Transverse colon (tissue), 4 donors: ENCODE results near the gene LRRC75B. TPM values are rescaled to one million over a fixed set of nuclear protein-coding genes. Genes with fewer than 3 reads are reported as not detected.
"Not testable (repeated sequence)": the region's sequence is repeated elsewhere in the genome, so short reads cannot be mapped to it uniquely, and the experiment has no call there.

ENCODE experiments used
- DNase-seq: peaks from one replicate; pipeline ENCODE4 v3.0.0-alpha.2; 2019
- H3K27ac ChIP-seq, 4 donors: fragments of 200-600 bp; sonication (generic); 2 replicates each; pipeline ENCODE4 v1.5.1; 2016 to 2018; ENCODE audit warnings: inconsistent platforms in 4 of 4
- H3K27me3 ChIP-seq: fragments of 200-600 bp; sonication (generic); 2 replicates; pipeline ENCODE4 v1.5.1; 2017; ENCODE audit warnings: inconsistent platforms
- H3K36me3 ChIP-seq, 4 donors: fragments of 200-600 bp; sonication (generic); 2 replicates each; pipeline ENCODE4 v1.5.1; 2017 to 2019; ENCODE audit warnings: inconsistent platforms in 4 of 4
- H3K4me1 ChIP-seq, 4 donors: fragments of 200-600 bp; sonication (generic); 2 replicates each; pipeline ENCODE4 v1.5.1; 2017 to 2020; ENCODE audit warnings: inconsistent platforms in 4 of 4
- H3K4me3 ChIP-seq, 4 donors: fragments of 200-600 bp; sonication (generic); 1 replicate in 1 of 4; 2 replicates in 3 of 4; pipeline versions ENCODE4 v1.5.1 to v1.6.1; 2017 to 2019; ENCODE audit warnings: inconsistent platforms in 4 of 4
- H3K9me3 ChIP-seq, 2 donors: fragments of 200-600 bp; sonication (generic); 2 replicates each; pipeline ENCODE4 v1.5.1; 2017 to 2019; ENCODE audit warnings: inconsistent platforms in 2 of 2
- EP300 ChIP-seq: sonication (generic); formaldehyde crosslinking; IDR thresholded peaks from one replicate; pipeline ENCODE4 v1.6.1; 2017; ENCODE audit warnings: antibody characterized with exemption, low read depth
- POLR2A ChIP-seq: fragments of 450-650 bp; IDR thresholded peaks from one replicate; pipeline ENCODE4 v1.6.1; 2016; ENCODE audit warnings: antibody characterized with exemption, mild to moderate bottlenecking, moderate library complexity
- POLR2AphosphoS5 ChIP-seq, 3 donors: sonication (generic); formaldehyde crosslinking; IDR thresholded peaks; one replicate each; pipeline ENCODE4 v1.6.1; 2016; ENCODE audit warnings: antibody characterized with exemption in 3 of 3
- WGBS, 2 donors: methylation state at CpG; one replicate each; pipeline ENCODE4 v1.1.5; 2018; ENCODE audit warnings: low coverage in 1 of 2; 5-methylcytosine and 5-hydroxymethylcytosine counted together
- in situ Hi-C, 4 donors: fragments of 200-750 bp; cut with MboI; loops; one replicate each; pipeline versions ENCODE4 v1.15.0 to v1.15.1; 2017; ENCODE audit warnings: low sequenced_read_pairs in 3 of 4, low pct_ligation_motif_present in 1 of 4, low pct_unique_long_range_greater_than_20kb in 1 of 4
- intact Hi-C: fragments of 100-400 bp; cut with DNase I; formaldehyde crosslinking; loops from one replicate; pipeline ENCODE4 v1.15.1; 2023; ENCODE audit warnings: low total_unique reads
- total RNA-seq, 4 donors: library from RNA; depleted of rRNA; stranded (reverse); fragments of >200 nt; gene quantifications; one replicate each; pipeline ENCODE4 v1.1.0, GENCODE V29; 2016
- TF ChIP-seq, protein P1 (sequence below), 5 experiments: fragments of 200-600 bp in 3 of 5; fragments of 450-650 bp in 2 of 5; sonication (generic) in 3 of 5; IDR thresholded peaks; 1 replicate in 2 of 5; 2 replicates in 3 of 5; pipeline ENCODE4 v1.5.1; 2016 to 2017; ENCODE audit warnings: antibody characterized with exemption in 5 of 5, inconsistent platforms in 3 of 5, mild to moderate bottlenecking in 2 of 5, moderate library complexity in 1 of 5

LRRC75B gene
- total RNA-seq, 4 donors from 2014 or later: 13.3 to 20.6 (median 16.6) TPM

DNA sequence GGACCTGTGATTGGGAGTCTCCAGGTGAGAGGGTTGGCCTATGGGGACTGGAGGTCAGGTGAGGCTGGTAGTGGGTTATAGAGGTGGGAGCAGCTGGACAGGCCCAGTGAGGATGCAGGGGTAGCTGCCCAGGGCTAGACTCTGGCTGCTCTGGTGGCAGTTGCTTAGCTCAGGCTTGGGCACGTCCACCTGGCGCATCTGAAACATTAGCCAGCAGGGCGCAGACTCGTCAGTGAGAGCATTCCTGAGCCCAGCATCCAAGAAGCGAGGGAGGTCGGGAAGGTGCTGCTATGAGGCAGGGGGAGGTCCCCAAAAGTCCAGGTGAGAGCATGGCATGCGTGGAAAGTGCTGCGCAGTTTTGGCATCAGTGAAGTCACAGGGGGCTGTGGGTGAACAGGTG lies 6.6 kb upstream of the LRRC75B start:
- H3K27ac ChIP-seq: no peak overlapping the region
- TF ChIP-seq POLR2AphosphoS5 (IDR thresholded peaks at IDR 0.05) (no peak), POLR2A (no peak), EP300 (no peak)
- TF ChIP-seq, protein P1, sequence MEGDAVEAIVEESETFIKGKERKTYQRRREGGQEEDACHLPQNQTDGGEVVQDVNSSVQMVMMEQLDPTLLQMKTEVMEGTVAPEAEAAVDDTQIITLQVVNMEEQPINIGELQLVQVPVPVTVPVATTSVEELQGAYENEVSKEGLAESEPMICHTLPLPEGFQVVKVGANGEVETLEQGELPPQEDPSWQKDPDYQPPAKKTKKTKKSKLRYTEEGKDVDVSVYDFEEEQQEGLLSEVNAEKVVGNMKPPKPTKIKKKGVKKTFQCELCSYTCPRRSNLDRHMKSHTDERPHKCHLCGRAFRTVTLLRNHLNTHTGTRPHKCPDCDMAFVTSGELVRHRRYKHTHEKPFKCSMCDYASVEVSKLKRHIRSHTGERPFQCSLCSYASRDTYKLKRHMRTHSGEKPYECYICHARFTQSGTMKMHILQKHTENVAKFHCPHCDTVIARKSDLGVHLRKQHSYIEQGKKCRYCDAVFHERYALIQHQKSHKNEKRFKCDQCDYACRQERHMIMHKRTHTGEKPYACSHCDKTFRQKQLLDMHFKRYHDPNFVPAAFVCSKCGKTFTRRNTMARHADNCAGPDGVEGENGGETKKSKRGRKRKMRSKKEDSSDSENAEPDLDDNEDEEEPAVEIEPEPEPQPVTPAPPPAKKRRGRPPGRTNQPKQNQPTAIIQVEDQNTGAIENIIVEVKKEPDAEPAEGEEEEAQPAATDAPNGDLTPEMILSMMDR (IDR thresholded peaks at IDR 0.05): no peak
- WGBS, 2 donors: 76% methylated on average over 8 of the region's 8 CpGs; no CpG with 5 or more reads in 1 of the 2 donors
- no peaks in the 10 kb centered on the region for H3K9me3 ChIP-seq
- H3K27me3 ChIP-seq: no peaks in the 10 kb centered on the region
- no peak for DNase-seq
- no peaks in the 10 kb centered on the region for H3K36me3 ChIP-seq
- in situ Hi-C loops: no loop called here
- intact Hi-C loops: no loop called here
- H3K4me3 ChIP-seq: no peak overlapping the region
- peaks cover 5 to 36% (median 23%) of the 10 kb centered on the region in 4 donors for H3K4me1 ChIP-seq

DNA sequence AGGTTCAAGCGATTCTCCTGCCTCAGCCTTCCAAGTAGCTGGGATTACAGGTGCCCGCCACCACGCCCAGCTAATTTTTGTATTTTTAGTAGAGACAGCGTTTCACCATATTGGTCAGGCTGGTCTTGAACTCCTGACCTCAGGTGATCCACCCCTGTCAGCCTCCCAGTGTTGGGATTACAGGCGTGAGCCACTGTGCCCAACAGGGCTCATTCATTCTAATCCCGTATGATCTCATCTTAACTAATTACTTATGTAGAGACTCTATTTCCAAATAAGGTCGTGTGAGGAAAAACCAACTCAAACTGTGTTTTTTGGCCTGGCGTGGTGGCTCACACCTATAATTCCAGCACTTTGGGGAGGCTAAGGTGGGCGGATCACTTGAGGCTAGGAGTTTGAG lies 4.2 kb upstream of the LRRC75B start:
- H3K27me3 ChIP-seq, H3K4me3 ChIP-seq, H3K27ac ChIP-seq, DNase-seq, H3K9me3 ChIP-seq, H3K36me3 ChIP-seq, intact Hi-C loops, in situ Hi-C loops: not testable (repeated sequence)
- H3K4me1 ChIP-seq: peaks cover 6 to 37% (median 27%) of the 10 kb centered on the region in 4 donors
- 79 to 85% methylated on average over 9 of the region's 9 CpGs for WGBS, 2 donors

DNA sequence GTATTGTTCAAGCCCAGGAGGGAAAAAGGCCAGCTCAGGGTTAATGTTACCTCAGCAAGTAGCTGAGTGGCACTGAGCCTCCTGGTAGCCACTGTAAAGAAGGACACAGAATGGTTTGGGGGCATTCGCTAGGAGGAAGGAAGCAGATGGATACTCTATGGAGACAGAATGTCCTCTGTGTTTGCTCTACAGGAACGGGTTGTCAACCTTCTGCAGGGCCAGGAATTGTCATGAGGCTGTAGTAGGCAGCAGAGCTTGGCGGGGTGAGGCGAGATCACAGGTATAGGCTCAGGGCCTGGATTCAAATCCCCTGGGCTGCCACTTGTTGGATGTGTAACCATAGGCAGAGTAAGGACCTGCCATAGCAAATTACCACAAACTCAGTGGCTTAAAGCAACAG lies 3.0 kb upstream of the LRRC75B start:
- TF ChIP-seq, protein P1 (IDR thresholded peaks at IDR 0.05): no peak
- TF ChIP-seq POLR2AphosphoS5 (IDR thresholded peaks at IDR 0.05) (no peak), EP300 (no peak), POLR2A (no peak)
- no peaks in the 10 kb centered on the region for H3K9me3 ChIP-seq
- 95% methylated on average over 4 of the region's 4 CpGs; no CpG with 5 or more reads in 1 of the 2 donors for WGBS, 2 donors
- in situ Hi-C loops (no loop called here), intact Hi-C loops (no loop called here)
- H3K27ac ChIP-seq: no peak overlapping the region
- H3K27me3 ChIP-seq: no peaks in the 10 kb centered on the region
- peaks cover 6 to 24% (median 16%) of the 10 kb centered on the region in 4 donors for H3K4me1 ChIP-seq
- no peaks in the 10 kb centered on the region for H3K36me3 ChIP-seq
- DNase-seq: no peak
- no peak overlapping the region for H3K4me3 ChIP-seq

DNA sequence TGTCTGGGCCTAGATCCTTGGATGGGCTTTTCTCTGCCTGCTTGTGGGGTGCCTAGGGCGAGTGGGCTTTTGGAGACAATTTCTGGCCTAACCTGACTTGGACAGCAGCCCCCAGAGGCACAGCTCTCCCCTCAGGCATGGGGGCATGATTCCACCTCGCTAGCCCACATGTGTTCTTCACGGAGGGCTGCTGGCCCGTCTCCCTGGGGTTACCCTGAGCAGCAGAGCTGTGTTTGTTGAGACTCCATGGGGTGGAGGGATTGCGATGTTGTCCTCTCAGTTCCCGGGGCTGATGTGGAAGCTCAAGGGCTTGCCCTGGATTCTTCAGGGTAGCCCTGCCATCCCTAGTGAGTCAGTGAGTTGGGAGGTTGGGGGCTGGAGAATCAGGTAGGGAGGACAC lies 2.4 kb upstream of the LRRC75B start:
- no peak for TF ChIP-seq POLR2A
- Histone ChIP-seq H3K4me1 (peaks cover 6 to 22% (median 15%) of the 10 kb centered on the region in 4 donors), H3K9me3 (no peaks in the 10 kb centered on the region), H3K27ac (no peak overlapping the region), H3K4me3 (no peak overlapping the region), H3K36me3 (no peaks in the 10 kb centered on the region), H3K27me3 (no peaks in the 10 kb centered on the region)
- intact Hi-C loops (no loop called here), in situ Hi-C loops (no loop called here)
- 94% methylated on average over 6 of the region's 6 CpGs; no CpG with 5 or more reads in 1 of the 2 donors for WGBS, 2 donors
- no peak for DNase-seq

DNA sequence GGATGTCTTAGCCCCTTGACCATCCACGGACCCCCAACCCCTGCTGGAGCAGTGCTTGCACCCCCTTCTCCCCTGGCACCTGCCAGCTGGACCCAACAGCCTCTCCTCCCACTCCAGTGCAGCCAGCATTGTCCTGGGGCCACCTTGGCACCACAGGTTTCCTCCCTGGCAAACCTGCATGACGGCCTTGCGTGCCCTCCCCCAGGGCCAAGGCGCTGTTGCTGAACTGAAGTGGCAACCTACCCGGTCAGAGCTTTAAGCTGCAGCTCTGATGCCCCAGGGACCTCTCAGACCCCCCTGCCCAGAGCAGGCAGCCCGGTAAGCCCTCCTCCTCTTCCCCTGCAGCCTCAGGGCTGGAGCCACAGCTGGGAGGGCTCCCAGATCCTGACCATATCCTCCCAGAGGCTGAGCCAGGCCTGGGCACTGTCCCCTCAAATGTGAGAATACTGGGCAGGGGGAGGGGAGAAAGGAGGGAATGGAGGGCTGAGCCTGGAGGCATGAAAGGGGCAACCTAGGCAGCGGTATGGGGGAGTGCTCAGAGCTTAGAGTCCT lies 1.8 kb upstream of the LRRC75B start:
- H3K27me3 ChIP-seq: no peaks in the 10 kb centered on the region
- TF ChIP-seq EP300 (no peak), POLR2A (no peak), POLR2AphosphoS5 (IDR thresholded peaks at IDR 0.05) (no peak)
- TF ChIP-seq, protein P1 (IDR thresholded peaks at IDR 0.05): no peak
- H3K36me3 ChIP-seq: no peaks in the 10 kb centered on the region
- DNase-seq: no peak
- in situ Hi-C loops (no loop called here), intact Hi-C loops (no loop called here)
- peaks cover 6 to 22% (median 15%) of the 10 kb centered on the region in 4 donors for H3K4me1 ChIP-seq
- H3K9me3 ChIP-seq: no peaks in the 10 kb centered on the region
- H3K4me3 ChIP-seq: no peak overlapping the region
- no peak overlapping the region for H3K27ac ChIP-seq
- WGBS, 2 donors: 82% methylated on average over 7 of the region's 7 CpGs; no CpG with 5 or more reads in 1 of the 2 donors
